ENCODE data around the gene RSPH6A. TPM values are rescaled to one million over a fixed set of nuclear protein-coding genes. Genes with fewer than 3 reads are reported as not detected.
"Not testable (repeated sequence)": the region's sequence is repeated elsewhere in the genome, so short reads cannot be mapped to it uniquely, and the experiment has no call there.

The RSPH6A gene
- total RNA-seq, 1 experiment from 2014 or later = not detected

- Histone ChIP-seq H3K36me3 (ENCODE audit: insufficient read depth, low read length) (no peaks in the 10 kb centered on the region), H2AFZ (ENCODE audit: low read length) (no peak overlapping the region), H3K4me1 (ENCODE audit: low read length) (no peaks in the 10 kb centered on the region), H3K4me3 (ENCODE audit: low read length) (no peak overlapping the region), H3K27me3 (ENCODE audit: low read length) (no peaks in the 10 kb centered on the region), H3K4me2 (ENCODE audit: low read depth, low read length, poor library complexity, severe bottlenecking) (no peak overlapping the region), H4K20me1 (ENCODE audit: insufficient read depth, low read depth, low read length) (no peaks in the 10 kb centered on the region), H3K9me3 (ENCODE audit: low read length) (no peaks in the 10 kb centered on the region), H3K79me2 (ENCODE audit: low read length) (no peaks in the 10 kb centered on the region), H3K9me2 (replicated peaks; ENCODE audit: insufficient read depth, low read length) (no peaks in the 10 kb centered on the region), H3K9ac (ENCODE audit: low read length) (no peak overlapping the region), H3K27ac (ENCODE audit: low read length) (no peak overlapping the region)
- no peak for DNase-seq
Observed at GRCh38 chr19:45761714-45762113, 53.4 kb downstream of the RSPH6A start.

- H3K27me3 ChIP-seq (ENCODE audit: low read length) = no peaks in the 10 kb centered on the region
- no peak overlapping the region for H3K4me2 ChIP-seq (ENCODE audit: low read depth, low read length, poor library complexity, severe bottlenecking)
- no peaks in the 10 kb centered on the region for H3K36me3 ChIP-seq (ENCODE audit: insufficient read depth, low read length)
- no peak overlapping the region for H2AFZ ChIP-seq (ENCODE audit: low read length)
- no peaks in the 10 kb centered on the region for H3K4me1 ChIP-seq (ENCODE audit: low read length)
- H3K4me3 ChIP-seq (ENCODE audit: low read length) = no peak overlapping the region
- DNase-seq = no peak
- no peaks in the 10 kb centered on the region for H3K79me2 ChIP-seq (ENCODE audit: low read length)
- H3K9me2 ChIP-seq (replicated peaks; ENCODE audit: insufficient read depth, low read length) = no peaks in the 10 kb centered on the region
- no peaks in the 10 kb centered on the region for H3K9me3 ChIP-seq (ENCODE audit: low read length)
- no peaks in the 10 kb centered on the region for H4K20me1 ChIP-seq (ENCODE audit: insufficient read depth, low read depth, low read length)
- no peak overlapping the region for H3K27ac ChIP-seq (ENCODE audit: low read length)
- no peak overlapping the region for H3K9ac ChIP-seq (ENCODE audit: low read length)
Observed at GRCh38 chr19:45758921-45759320, 56.2 kb downstream of the RSPH6A start.

- no peaks in the 10 kb centered on the region for H3K27me3 ChIP-seq (ENCODE audit: low read length)
Observed at GRCh38 chr19:45757695-45758094, 57.4 kb downstream of the RSPH6A start.

GRCh38 chr19:45754323-45754722 lies 60.8 kb downstream of the RSPH6A start:
- no peak overlapping the region for H3K27ac ChIP-seq (ENCODE audit: low read length)
- no peaks in the 10 kb centered on the region for H3K9me2 ChIP-seq (replicated peaks; ENCODE audit: insufficient read depth, low read length)
- no peak overlapping the region for H3K4me3 ChIP-seq (ENCODE audit: low read length)
- no peaks in the 10 kb centered on the region for H3K36me3 ChIP-seq (ENCODE audit: insufficient read depth, low read length)
- no peak for DNase-seq
- no peak overlapping the region for H3K4me2 ChIP-seq (ENCODE audit: low read depth, low read length, poor library complexity, severe bottlenecking)
- no peak overlapping the region for H3K9ac ChIP-seq (ENCODE audit: low read length)
- no peaks in the 10 kb centered on the region for H3K27me3 ChIP-seq (ENCODE audit: low read length)
- H3K9me3 ChIP-seq (ENCODE audit: low read length) = no peaks in the 10 kb centered on the region
- no peaks in the 10 kb centered on the region for H4K20me1 ChIP-seq (ENCODE audit: insufficient read depth, low read depth, low read length)
- H3K4me1 ChIP-seq (ENCODE audit: low read length) = peaks cover 4% of the 10 kb centered on the region; the same call in 1 of the 2 replicates
- no peak overlapping the region for H2AFZ ChIP-seq (ENCODE audit: low read length)
- H3K79me2 ChIP-seq (ENCODE audit: low read length) = no peaks in the 10 kb centered on the region

More at GRCh38 chr19:45757695-45758094, 57.4 kb downstream of the RSPH6A start:
- Histone ChIP-seq H3K9ac (ENCODE audit: low read length) (no peak overlapping the region), H3K79me2 (ENCODE audit: low read length) (no peaks in the 10 kb centered on the region), H3K36me3 (ENCODE audit: insufficient read depth, low read length) (no peaks in the 10 kb centered on the region), H3K9me3 (ENCODE audit: low read length) (no peaks in the 10 kb centered on the region), H4K20me1 (ENCODE audit: insufficient read depth, low read depth, low read length) (no peaks in the 10 kb centered on the region), H2AFZ (ENCODE audit: low read length) (no peak overlapping the region), H3K4me1 (ENCODE audit: low read length) (peaks cover 4% of the 10 kb centered on the region; the same call in 1 of the 2 replicates), H3K4me2 (ENCODE audit: low read depth, low read length, poor library complexity, severe bottlenecking) (no peak overlapping the region), H3K4me3 (ENCODE audit: low read length) (no peak overlapping the region), H3K27ac (ENCODE audit: low read length) (no peak overlapping the region), H3K9me2 (replicated peaks; ENCODE audit: insufficient read depth, low read length) (no peaks in the 10 kb centered on the region)
- no peak for DNase-seq

- no peaks in the 10 kb centered on the region for H3K27me3 ChIP-seq (ENCODE audit: low read length)
- H2AFZ ChIP-seq (ENCODE audit: low read length) = no peak overlapping the region
- H3K4me1 ChIP-seq (ENCODE audit: low read length) = peaks cover 4% of the 10 kb centered on the region; the same call in 1 of the 2 replicates
- no peaks in the 10 kb centered on the region for H3K79me2 ChIP-seq (ENCODE audit: low read length)
- no peaks in the 10 kb centered on the region for H3K36me3 ChIP-seq (ENCODE audit: insufficient read depth, low read length)
- peak; percentile 78 for DNase-seq
- H3K9ac ChIP-seq (ENCODE audit: low read length) = no peak overlapping the region
- H4K20me1 ChIP-seq (ENCODE audit: insufficient read depth, low read depth, low read length) = no peaks in the 10 kb centered on the region
- no peak overlapping the region for H3K4me2 ChIP-seq (ENCODE audit: low read depth, low read length, poor library complexity, severe bottlenecking)
- H3K9me3 ChIP-seq (ENCODE audit: low read length) = no peaks in the 10 kb centered on the region
- no peak overlapping the region for H3K27ac ChIP-seq (ENCODE audit: low read length)
- H3K4me3 ChIP-seq (ENCODE audit: low read length) = no peak overlapping the region
- no peaks in the 10 kb centered on the region for H3K9me2 ChIP-seq (replicated peaks; ENCODE audit: insufficient read depth, low read length)
Observed at GRCh38 chr19:45753548-45753947, 61.6 kb downstream of the RSPH6A start.

GRCh38 chr19:45752639-45753038 lies 62.5 kb downstream of the RSPH6A start:
- no peaks in the 10 kb centered on the region for H3K9me3 ChIP-seq (ENCODE audit: low read length)
- H3K9ac ChIP-seq (ENCODE audit: low read length) = no peak overlapping the region
- H3K27ac ChIP-seq (ENCODE audit: low read length) = no peak overlapping the region
- H3K36me3 ChIP-seq (ENCODE audit: insufficient read depth, low read length) = no peaks in the 10 kb centered on the region
- H3K9me2 ChIP-seq (replicated peaks; ENCODE audit: insufficient read depth, low read length) = no peaks in the 10 kb centered on the region
- no peaks in the 10 kb centered on the region for H3K27me3 ChIP-seq (ENCODE audit: low read length)
- H3K4me2 ChIP-seq (ENCODE audit: low read depth, low read length, poor library complexity, severe bottlenecking) = no peak overlapping the region
- H3K4me1 ChIP-seq (ENCODE audit: low read length) = peaks cover 4% of the 10 kb centered on the region; the same call in 1 of the 2 replicates
- no peak for DNase-seq
- no peak overlapping the region for H3K4me3 ChIP-seq (ENCODE audit: low read length)
- no peaks in the 10 kb centered on the region for H4K20me1 ChIP-seq (ENCODE audit: insufficient read depth, low read depth, low read length)
- no peak overlapping the region for H2AFZ ChIP-seq (ENCODE audit: low read length)
- no peaks in the 10 kb centered on the region for H3K79me2 ChIP-seq (ENCODE audit: low read length)

GRCh38 chr19:45751483-45751882 lies 63.6 kb downstream of the RSPH6A start:
- not testable (repeated sequence) for H2AFZ ChIP-seq (ENCODE audit: low read length); H3K27me3 ChIP-seq (ENCODE audit: low read length); H3K4me3 ChIP-seq (ENCODE audit: low read length); H3K4me2 ChIP-seq (ENCODE audit: low read depth, low read length, poor library complexity, severe bottlenecking); H3K9ac ChIP-seq (ENCODE audit: low read length); H3K9me3 ChIP-seq (ENCODE audit: low read length); H3K4me1 ChIP-seq (ENCODE audit: low read length); H3K27ac ChIP-seq (ENCODE audit: low read length); DNase-seq; H4K20me1 ChIP-seq (ENCODE audit: insufficient read depth, low read depth, low read length); H3K9me2 ChIP-seq (replicated peaks; ENCODE audit: insufficient read depth, low read length); H3K79me2 ChIP-seq (ENCODE audit: low read length); H3K36me3 ChIP-seq (ENCODE audit: insufficient read depth, low read length)

GRCh38 chr19:45747513-45747912 lies 67.6 kb downstream of the RSPH6A start:
- no peaks in the 10 kb centered on the region for H3K9me3 ChIP-seq (ENCODE audit: low read length)

GRCh38 chr19:45746866-45747265 lies 68.2 kb downstream of the RSPH6A start:
- Histone ChIP-seq H3K79me2 (ENCODE audit: low read length) (no peaks in the 10 kb centered on the region), H3K27me3 (ENCODE audit: low read length) (no peaks in the 10 kb centered on the region), H3K4me2 (ENCODE audit: low read depth, low read length, poor library complexity, severe bottlenecking) (no peak overlapping the region), H3K9me3 (ENCODE audit: low read length) (no peaks in the 10 kb centered on the region), H3K4me3 (ENCODE audit: low read length) (no peak overlapping the region), H3K9ac (ENCODE audit: low read length) (no peak overlapping the region), H3K36me3 (ENCODE audit: insufficient read depth, low read length) (no peaks in the 10 kb centered on the region), H3K4me1 (ENCODE audit: low read length) (peaks cover 6% of the 10 kb centered on the region), H3K9me2 (replicated peaks; ENCODE audit: insufficient read depth, low read length) (no peaks in the 10 kb centered on the region), H3K27ac (ENCODE audit: low read length) (no peak overlapping the region), H2AFZ (ENCODE audit: low read length) (no peak overlapping the region), H4K20me1 (ENCODE audit: insufficient read depth, low read depth, low read length) (no peaks in the 10 kb centered on the region)
- DNase-seq = no peak

More at GRCh38 chr19:45747513-45747912, 67.6 kb downstream of the RSPH6A start:
- no peak overlapping the region for H3K27ac ChIP-seq (ENCODE audit: low read length)
- DNase-seq = no peak
- no peak overlapping the region for H3K9ac ChIP-seq (ENCODE audit: low read length)
- no peaks in the 10 kb centered on the region for H3K36me3 ChIP-seq (ENCODE audit: insufficient read depth, low read length)
- no peaks in the 10 kb centered on the region for H3K79me2 ChIP-seq (ENCODE audit: low read length)
- H3K4me2 ChIP-seq (ENCODE audit: low read depth, low read length, poor library complexity, severe bottlenecking) = no peak overlapping the region
- H3K9me2 ChIP-seq (replicated peaks; ENCODE audit: insufficient read depth, low read length) = no peaks in the 10 kb centered on the region
- H2AFZ ChIP-seq (ENCODE audit: low read length) = no peak overlapping the region
- no peaks in the 10 kb centered on the region for H3K27me3 ChIP-seq (ENCODE audit: low read length)
- peaks cover 5% of the 10 kb centered on the region for H3K4me1 ChIP-seq (ENCODE audit: low read length)
- no peaks in the 10 kb centered on the region for H4K20me1 ChIP-seq (ENCODE audit: insufficient read depth, low read depth, low read length)
- H3K4me3 ChIP-seq (ENCODE audit: low read length) = no peak overlapping the region

Data from Karpas-422 (cell line).